Measurements from ENCODE around the gene VSX2.
"Not testable (repeated sequence)": the region's sequence is repeated elsewhere in the genome, so short reads cannot be mapped to it uniquely, and the experiment has no call there.

The VSX2 gene

DNA sequence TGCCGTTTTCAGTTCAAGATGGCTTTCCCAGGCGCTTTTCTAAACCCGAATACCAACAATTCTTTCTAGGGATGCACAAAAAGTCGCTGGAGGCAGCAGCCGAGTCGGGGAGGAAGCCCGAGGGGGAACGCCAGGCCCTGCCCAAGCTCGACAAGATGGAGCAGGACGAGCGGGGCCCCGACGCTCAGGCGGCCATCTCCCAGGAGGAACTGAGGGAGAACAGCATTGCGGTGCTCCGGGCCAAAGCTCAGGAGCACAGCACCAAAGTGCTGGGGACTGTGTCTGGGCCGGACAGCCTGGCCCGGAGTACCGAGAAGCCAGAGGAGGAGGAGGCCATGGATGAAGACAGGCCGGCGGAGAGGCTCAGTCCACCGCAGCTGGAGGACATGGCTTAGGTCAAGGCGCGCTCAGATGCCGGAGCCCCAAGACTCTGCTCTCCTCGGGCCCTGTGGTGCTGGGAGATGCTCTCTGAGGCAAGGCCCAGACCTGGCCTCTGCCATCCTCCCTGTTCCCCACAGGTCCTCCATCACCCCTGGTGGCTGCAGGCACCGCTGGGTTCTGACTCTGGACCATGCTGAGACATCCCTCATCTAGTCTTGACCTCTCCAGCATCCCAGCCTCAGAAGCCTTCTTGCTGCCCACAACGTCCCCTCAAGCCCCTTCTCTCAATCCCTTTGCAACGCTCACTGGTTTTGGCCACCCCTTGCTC, 21.4 kb downstream of the VSX2 start:
- no peak for DNase-seq

DNA sequence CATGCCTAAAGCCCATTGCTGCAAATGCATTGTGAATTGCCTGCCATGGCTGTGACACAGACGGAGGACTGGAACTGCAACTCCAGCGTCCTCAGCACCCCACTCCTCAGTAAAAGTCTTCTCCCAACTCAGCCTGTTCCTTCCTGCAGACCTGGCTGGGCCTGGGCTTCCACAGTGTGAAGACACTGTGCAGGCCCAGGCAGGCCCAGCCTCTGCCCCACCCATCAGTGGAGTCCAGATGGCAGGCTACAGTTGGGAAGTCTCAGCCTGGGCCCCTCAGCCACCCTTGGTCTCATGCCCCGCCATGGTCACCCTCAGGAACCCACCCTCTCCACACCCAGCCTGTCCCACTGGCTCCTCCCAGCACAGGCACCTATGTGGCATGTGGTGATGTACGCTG, 22.0 kb downstream of the VSX2 start:
- DNase-seq: no peak

- no peak for DNase-seq
Measured at GRCh38 chr14:74262076-74262475, 22.8 kb downstream of the VSX2 start.

DNA sequence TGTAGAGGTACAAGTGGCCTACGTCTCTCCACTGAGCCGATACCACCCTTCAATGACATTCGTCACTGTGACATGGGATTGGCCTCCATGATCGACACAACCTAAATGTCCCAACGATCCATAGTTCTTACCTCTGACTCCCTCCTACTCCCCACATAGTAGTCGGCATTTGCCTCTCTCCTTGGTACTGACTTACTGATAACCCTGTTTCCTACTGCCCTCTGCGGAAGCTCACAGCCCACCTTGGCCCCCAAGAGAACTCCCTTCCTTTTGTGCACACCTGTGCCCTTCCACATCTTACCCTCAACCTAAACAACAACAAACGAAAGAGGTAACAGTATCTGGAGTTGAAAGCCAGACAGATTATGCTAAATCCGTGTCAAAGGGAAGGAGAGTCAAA, 23.9 kb downstream of the VSX2 start:
- DNase-seq: no peak

DNA sequence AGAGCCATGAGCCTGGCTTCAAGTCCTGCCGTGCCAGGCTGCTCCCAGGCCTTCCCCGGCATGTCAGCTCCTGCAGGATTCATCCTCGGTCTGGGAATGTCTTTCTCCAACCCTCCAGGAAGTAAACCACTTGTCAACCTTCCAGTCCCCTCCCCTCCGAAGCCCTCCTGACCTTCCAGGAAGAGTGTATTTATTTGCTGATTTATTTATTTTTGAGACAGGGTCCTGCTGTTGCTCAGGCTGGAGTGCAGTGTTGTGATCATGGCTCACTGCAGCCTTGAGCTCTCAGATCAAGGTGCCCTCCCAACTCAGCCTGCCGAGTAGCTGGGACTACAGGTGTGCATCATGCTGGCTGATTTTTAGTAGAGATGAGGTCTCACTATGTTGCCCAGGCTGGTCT, 24.7 kb downstream of the VSX2 start:
- no peak for DNase-seq

DNA sequence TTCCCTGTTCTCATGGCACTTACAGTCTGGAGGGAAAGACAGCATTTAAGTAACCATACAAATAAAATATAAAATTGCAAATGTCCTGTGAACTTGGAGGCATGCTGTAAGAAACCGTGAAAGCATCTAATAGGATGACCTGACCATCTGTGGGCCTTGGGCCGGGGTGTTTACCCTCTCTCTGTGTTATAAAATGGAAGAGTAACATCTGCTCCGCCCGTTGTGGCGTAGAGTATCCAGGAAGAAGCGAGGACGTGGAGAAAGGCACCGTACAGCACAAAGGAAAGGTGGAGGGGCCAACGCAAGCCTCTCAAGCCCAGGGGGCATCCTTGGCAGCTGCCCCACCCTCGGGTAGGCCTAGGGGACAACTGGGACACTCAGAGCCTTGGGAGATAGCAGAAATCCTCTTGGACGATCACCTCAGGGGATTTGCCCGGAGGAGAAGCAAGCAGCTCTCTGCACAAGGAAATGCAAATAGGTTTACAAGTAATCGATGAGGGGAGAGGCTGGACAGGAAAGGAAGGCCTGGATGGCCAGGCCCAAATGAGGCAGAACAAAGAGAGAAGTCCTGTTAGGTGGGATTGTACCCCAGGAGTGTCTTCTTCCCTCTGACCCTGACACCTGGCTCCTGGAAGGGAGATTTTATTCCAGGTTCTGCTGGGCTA, 26.2 kb downstream of the VSX2 start:
- no peak for DNase-seq

- DNase-seq: no peak
Measured at GRCh38 chr14:74267588-74267987, 28.3 kb downstream of the VSX2 start.

DNA sequence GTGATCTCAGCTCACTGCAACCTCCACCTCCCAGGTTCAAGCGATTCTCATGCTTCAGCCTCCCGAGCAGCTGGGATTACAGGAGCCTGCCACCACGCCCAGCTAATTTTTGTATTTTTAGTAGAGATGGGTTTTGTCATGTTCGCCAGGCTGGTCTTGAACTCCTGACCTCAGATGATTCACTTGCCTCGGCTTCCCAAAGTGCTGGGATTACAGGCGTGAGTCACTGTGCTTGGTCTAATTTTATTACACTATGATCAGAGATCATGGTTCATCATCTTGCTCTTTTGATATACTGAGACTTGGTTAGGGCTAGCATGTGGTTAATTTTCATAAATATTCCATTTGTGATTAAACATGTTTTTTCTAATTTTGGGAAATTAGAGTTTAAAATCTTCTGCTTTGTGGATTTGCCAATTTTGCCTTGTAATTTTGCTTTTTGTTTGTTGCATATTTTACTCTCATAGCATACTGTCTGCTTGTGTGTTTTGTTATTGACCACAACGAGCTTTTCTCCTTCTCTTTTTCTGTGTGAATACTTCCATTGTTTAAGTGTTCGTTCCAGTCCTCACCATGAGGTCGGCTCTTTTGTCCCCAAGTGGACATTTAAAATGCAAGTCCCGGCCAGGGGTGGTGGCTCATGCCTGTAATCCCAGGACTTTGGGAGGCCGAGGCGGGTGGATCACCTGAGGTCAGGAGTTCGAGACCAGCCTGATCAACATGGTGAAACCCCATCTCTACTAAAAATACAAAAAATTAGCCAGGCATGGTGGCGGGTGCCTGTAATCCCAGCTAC, 31.3 kb downstream of the VSX2 start:
- not testable (repeated sequence) for DNase-seq

DNA sequence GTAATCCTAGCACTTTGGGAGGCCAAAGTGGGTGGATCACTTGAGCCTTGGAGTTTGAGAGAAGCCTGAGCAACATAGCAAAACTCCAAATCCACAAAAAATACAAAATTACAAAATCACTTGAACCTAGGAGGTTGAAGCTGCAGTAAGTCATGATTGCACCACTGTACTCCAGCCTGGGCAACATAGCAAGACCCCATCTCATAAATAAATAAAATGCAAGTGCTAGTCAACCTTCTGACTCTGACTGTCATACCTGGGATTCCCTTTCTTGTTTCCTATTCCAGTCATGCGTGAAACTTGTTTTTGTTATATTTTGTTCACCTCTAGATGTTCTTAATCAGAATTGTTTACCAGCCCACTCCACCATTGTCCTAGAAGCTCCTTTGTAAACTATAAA, 32.1 kb downstream of the VSX2 start:
- no peak for DNase-seq

DNA sequence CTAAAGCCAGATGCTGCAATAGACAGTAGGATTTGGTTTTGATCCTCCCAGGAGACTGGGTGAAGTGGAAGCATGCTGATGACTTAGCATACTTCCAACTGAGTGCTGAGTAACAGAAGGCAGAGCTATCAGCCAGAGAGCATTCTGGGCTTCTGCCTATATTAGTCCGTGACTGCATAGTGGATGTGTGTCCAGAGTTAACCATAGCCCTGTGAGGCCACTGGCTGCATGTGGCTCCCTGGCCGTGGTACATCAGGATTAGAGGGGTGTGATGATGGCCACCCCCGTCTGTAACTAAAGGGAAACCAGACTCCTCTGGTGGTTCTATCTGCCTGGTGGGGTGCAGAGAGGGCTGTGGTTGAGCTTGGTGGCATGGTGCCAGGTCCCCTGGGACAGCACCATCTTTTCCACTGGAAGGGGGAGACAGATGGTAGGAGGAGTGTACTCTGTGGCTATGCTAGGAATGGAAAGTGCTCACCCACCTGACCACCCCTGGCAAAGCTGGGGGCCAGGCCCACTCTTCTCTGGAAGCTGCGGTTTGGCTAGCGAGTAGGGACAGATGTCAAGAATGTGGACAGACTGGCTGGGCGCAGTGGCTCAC, 36.1 kb downstream of the VSX2 start:
- peak; percentile 28 for DNase-seq

DNA sequence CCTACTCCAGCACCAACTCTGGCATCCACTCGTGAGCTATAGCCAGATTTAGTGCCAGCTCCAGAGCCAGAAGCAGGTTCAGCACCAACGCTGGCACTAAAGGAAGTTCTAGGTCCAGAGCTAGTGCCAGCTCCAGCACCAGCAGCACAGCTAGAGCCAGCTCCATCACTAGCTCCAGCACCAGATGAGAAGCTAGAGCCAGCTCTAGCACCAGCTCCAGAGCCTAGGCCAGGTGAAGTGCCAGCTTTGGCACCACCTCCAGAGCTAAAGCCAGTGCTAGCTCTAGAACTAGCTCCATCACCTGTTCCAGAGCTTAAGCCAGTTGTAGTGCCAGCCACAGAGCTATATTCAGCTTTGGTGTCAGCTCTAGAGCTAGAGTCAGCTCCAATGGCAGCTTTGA, 38.8 kb downstream of the VSX2 start:
- DNase-seq: no peak

- DNase-seq: no peak
Measured at GRCh38 chr14:74281069-74281468, 41.8 kb downstream of the VSX2 start.

- no peak for DNase-seq
Measured at GRCh38 chr14:74286736-74287135, 47.5 kb downstream of the VSX2 start.

GRCh38 chr14:74289801-74290200, 50.6 kb downstream of the VSX2 start:
- DNase-seq: no peak

DNA sequence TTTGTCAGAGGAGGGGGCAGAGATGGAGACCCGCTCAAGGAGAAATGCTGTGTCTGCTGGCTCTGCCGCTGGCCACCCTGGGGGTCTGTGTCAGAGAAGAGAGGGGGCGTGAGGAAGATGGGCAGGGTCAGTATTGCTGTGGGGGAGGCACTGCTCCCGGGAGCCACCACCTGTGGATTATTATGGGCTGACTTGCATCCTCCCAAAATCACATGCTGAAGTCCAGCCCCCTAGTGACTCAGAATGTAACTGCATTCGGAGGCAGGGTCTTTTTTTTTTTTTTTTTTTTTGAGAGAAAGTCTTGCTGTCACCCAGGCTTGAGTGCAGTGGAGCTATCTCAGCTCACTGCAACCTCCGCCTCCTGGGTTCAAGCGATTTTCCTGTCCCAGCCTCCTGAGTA, 51.2 kb downstream of the VSX2 start:
- DNase-seq: peak; percentile 5

GRCh38 chr14:74292061-74292460, 52.8 kb downstream of the VSX2 start:
- no peak for DNase-seq

- no peak for DNase-seq
Measured at GRCh38 chr14:74293606-74294005, 54.4 kb downstream of the VSX2 start.

GRCh38 chr14:74296037-74296467, 56.8 kb downstream of the VSX2 start:
- DNase-seq: no peak

DNA sequence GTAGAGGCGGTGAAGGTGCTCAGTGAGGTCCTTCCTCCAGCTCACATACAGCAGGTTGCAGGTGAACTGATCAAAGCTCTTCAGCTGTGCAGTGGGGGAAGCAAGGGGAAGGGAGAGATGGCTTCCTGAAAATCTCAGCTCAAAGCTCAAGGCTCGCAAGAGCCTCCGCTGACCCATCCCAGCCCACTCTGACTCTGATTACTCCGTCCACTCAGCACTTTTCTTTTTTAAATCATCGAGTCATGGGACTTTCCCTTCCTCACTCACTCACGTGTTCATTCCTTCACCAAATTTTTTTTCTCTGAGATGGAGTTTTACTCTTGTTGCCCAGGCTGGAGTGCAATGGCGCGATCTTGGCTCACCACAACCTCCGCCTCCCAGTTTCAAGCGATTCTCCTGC, 58.7 kb downstream of the VSX2 start:
- no peak for DNase-seq

DNA sequence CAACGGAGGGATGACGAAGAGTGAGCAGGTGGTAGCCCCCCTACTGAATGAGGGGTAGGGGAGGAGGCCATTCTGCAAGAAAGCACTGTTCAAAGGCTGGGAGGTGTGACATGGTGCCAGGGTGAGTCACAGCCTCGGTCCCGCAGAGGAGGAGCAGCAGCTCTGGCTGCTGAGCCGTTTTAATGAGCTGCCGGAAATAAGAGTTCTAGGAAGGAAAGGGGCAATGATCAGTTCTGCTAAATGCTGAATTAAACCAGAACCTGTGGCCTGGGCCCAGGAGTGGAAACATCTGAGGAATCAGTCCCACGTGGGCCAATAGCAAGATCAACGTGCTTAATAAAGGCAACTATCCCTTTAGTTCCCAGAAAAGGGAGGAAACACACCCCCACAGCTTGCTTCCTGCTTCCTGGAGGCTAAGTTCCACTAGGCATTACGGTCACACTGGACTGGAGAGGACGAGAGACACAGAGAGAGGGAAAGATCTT, 59.9 kb downstream of the VSX2 start:
- DNase-seq: no peak

DNA sequence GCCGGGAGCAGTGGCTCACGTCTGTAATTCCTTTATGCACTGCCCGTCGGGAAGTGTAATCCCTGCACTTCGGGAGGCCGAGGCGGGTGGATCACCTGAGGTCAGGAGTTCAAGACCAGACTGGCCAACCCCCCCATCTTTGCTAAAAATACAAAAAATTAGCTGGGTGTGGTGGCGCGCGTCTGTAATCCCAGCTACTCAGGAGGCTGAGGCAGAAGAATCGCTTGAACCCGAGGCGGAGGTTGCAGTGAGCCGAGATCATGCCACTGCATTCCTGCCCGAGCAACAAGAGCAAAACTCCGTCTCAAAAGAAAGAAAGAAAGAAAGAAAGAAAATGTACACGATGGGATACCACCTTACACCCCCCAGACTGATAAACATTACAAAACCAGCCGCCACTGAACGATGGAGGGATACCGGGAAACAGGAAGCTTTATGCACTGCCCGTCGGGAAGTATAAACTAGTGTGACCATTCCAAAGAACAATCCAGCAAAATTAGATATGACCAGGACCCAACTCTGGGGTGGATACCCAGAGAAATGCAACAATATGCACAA, 62.4 kb downstream of the VSX2 start:
- no peak for DNase-seq

DNA sequence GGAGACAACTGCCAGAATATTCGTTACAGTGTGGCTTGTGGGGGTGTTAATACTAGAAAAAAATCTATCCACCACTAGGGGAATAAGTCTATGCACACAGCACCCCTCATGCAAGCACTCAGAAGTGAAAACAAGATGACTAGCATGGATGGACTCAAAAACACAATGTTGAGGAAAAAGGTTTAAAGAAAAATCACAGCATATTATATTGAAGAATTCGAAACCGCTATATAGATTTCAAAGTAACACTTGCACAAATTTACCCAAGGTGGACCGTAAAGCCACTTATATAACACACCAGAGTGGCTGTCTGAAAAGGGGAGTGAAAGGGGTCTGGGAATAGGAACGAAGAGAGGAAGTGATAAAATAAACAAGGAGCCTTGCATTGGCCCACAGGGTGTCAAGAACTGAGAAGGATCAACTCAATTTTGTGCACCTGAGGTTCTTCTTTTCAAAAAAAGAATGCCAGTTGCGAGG, 62.9 kb downstream of the VSX2 start:
- DNase-seq: peak; percentile 50

Measured in NCI-H1105 treated with DMSO at 0.1 percent for 48 hours (cell line).